Measurements from ENCODE around the gene RXRA. TPM values are rescaled to one million over a fixed set of nuclear protein-coding genes. Genes with fewer than 3 reads are reported as not detected.
A peak's percentile ranks its signal among the peaks of the same experiment; 100 is the strongest.

The RXRA gene
- total and polyA plus RNA-seq, 5 donors = 48.1 to 72.3 (median 62.2) TPM

DNA sequence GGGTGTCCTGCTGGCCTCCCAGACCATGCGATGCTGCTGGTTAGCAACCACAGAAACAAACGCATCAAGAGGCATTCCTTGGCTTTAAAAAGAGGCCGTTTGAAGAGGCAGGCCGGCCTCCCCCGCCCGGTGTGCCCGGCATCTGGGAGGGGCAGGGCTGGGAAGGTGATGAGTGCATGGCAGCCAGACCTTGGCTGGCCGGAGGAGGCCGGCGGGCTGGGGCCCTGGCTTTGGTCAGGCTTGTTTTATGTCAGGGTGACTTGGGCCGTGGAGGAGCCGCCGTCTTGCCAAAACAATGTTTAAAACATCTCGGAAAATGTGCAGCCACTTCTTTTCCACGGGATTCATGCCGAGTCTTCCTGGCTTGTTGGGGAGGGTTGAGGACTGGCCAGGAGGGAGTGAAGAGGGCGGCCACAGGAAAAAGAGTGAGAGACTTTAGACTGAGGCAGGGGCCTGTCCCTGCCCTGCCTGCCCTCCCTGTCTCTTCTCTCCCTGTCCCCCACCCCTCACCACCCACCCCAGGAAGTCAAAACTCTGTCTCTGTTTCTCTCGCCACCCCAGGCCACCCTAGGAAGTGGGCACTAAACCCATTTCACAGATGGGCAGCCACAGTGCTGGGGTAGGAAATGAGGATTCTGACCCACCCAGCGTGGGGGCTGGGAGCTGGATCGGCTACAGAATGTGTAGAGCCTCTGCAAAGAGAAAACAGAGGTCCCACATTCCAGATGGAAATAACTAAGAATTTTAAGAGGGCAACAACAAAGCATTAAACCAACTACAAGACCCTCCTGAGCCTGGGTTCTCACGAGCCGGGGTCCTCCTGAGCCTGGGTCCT is 143.0 kb downstream of the RXRA start:
- Histone ChIP-seq H3K4me3 (ENCODE audit: low read length) (no peak overlapping the region), H3K4me1 (ENCODE audit: control insufficient read depth, insufficient read depth, low read length) (no peaks in the 10 kb centered on the region), H3K27me3 (ENCODE audit: control insufficient read depth, insufficient read depth) (no peaks in the 10 kb centered on the region), H3K27ac (ENCODE audit: low read length) (peak overlapping the region; percentile 40), H3K9me3 (ENCODE audit: control insufficient read depth, low read length) (no peaks in the 10 kb centered on the region)
- DNase-seq = peak; percentile 62 to 89 (median 88)
- intact Hi-C loops (cut with DNase I) = no loop called here
- ATAC-seq = peak; percentile 59 to 62
- 46% methylated on average over 22 of the region's 22 CpGs for WGBS

DNA sequence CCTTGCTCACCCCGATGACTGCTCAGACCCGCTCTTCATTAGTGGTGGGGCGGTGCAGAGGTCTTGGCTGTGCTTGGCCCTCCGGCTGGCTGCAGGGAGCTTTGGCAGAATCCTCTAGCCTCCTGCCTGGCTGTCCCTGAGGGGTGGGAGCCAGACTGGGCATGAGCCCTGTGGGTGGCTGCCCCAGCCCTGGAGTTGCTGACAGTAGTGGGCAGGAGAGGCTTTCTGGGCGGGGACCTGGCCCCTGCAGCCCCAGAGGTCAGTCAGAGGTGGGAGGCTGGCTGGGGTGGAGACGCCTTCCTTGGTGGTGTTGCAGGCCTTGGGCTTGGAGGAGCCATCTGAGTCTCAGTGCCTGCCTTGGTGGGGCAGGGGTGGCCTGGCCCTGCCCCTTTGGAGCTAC is 146.0 kb downstream of the RXRA start:
- WGBS = 75% methylated on average over 6 of the region's 6 CpGs
- H3K4me1 ChIP-seq (ENCODE audit: control insufficient read depth, insufficient read depth, low read length) = no peaks in the 10 kb centered on the region
- DNase-seq (peak; percentile 58 to 78 (median 70)), ATAC-seq (no peak)
- intact Hi-C loops (cut with DNase I) = no loop called here
- H3K27me3 ChIP-seq (ENCODE audit: control insufficient read depth, insufficient read depth) = no peaks in the 10 kb centered on the region
- no peak overlapping the region for H3K27ac ChIP-seq (ENCODE audit: low read length)
- H3K4me3 ChIP-seq (ENCODE audit: low read length) = no peak overlapping the region
- no peaks in the 10 kb centered on the region for H3K9me3 ChIP-seq (ENCODE audit: control insufficient read depth, low read length)

DNA sequence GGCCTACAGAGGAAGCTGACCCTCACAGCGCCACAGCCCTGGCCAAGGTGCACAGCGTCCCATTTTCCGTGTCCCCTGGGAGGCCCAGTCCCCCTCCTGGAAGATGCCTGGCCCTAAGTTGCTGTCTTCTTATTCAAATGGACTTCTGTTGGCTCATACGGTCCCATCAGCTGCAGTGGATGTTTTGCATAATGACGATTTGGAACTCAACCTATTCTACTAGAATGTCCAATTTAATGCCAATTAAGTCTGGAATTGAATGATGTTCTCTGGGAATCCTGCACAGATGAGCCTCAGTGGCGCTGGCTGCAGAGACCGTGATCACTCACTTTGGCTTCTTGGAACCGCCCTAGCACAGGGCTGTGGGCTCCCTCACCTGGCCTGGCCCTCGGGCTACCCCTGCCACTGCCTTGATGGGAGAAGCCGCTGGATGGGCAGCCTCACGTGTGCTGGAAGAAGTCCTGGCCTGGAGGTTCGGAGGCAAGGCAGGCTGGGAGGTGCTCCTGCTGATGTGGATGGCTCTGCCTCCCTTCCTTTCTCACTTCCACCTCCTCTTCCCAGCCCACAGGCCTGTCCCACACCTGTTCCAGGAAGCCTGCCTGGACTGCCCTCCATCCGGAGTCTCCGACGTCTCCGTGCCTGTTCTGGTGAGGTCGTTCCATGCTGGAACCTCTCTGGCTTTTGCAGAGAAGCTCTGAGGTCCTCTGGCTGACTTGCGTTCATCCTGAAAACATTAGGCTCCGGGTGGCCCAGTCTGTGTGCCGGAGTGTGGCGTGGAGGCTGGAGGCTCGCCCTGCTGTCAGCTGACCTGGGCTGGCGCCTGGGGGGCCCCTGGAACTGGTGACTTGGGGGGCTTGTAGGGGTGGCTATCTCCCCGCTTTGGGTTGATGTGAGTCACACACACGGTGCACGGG is 147.1 kb downstream of the RXRA start:
- intact Hi-C loops (cut with DNase I) = no loop called here
- no peaks in the 10 kb centered on the region for H3K4me1 ChIP-seq (ENCODE audit: control insufficient read depth, insufficient read depth, low read length)
- DNase-seq (peak in 2 of 3 donors; percentile 56 to 74), ATAC-seq (no peak)
- no peak overlapping the region for H3K4me3 ChIP-seq (ENCODE audit: low read length)
- peak overlapping the region; percentile 27 for H3K27ac ChIP-seq (ENCODE audit: low read length)
- no peaks in the 10 kb centered on the region for H3K9me3 ChIP-seq (ENCODE audit: control insufficient read depth, low read length)
- 57% methylated on average over 26 of the region's 26 CpGs for WGBS
- no peaks in the 10 kb centered on the region for H3K27me3 ChIP-seq (ENCODE audit: control insufficient read depth, insufficient read depth)

GRCh38 chr9:134474055-134474370 is 147.8 kb downstream of the RXRA start:
- Histone ChIP-seq H3K9me3 (ENCODE audit: control insufficient read depth, low read length) (no peaks in the 10 kb centered on the region), H3K4me3 (ENCODE audit: low read length) (no peak overlapping the region), H3K27me3 (ENCODE audit: control insufficient read depth, insufficient read depth) (no peaks in the 10 kb centered on the region), H3K4me1 (ENCODE audit: control insufficient read depth, insufficient read depth, low read length) (no peaks in the 10 kb centered on the region), H3K27ac (ENCODE audit: low read length) (peak overlapping the region; percentile 27)
- WGBS = 35% methylated on average over 7 of the region's 7 CpGs
- intact Hi-C loops (cut with DNase I) = no loop called here
- ATAC-seq = peak; percentile 80 to 87
- DNase-seq = peak in 2 of 3 donors; percentile 86 to 91

DNA sequence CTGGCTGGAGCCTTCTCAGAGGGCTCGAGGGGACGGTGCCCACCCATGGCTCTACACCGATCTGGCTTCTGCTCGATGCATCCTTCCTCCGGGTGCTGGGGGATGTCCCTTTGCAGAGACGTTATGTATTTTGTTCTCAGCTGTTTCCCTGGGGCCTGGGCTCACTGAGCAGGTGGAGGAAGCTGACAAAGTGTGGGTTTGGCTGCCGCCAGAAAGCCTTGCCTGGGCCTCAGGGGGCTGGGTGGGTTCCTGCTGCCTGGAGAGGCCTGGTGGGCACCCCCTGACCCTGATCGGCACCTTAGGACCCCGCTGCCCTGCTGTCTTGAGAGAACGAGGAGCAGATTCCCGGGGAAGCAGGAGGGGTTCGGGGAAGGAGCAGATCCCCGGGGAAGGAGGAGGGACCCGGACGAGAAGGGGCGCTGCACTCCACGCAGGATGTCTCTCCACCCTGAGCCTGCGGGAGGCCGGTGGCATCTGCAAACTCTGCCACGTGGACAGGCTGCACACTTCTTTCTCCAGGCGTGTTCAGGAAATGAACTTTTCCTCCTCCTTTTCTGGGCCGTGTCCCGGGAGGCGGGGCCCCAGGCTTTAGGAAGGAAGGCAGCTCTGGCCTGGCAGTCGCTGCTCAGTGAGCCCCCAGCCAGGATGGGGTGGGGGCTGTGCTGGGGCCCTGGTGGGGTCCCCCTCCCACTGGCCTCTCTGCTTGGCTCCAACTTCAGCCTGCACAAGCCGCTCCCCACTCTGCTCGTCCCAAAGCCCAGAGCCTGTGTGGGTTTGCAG is 148.9 kb downstream of the RXRA start:
- WGBS = 28% methylated on average over 27 of the region's 27 CpGs
- Histone ChIP-seq H3K27me3 (ENCODE audit: control insufficient read depth, insufficient read depth) (no peaks in the 10 kb centered on the region), H3K4me1 (ENCODE audit: control insufficient read depth, insufficient read depth, low read length) (no peaks in the 10 kb centered on the region), H3K9me3 (ENCODE audit: control insufficient read depth, low read length) (no peaks in the 10 kb centered on the region), H3K27ac (ENCODE audit: low read length) (peak overlapping the region; percentile 0), H3K4me3 (ENCODE audit: low read length) (no peak overlapping the region)
- intact Hi-C loops (cut with DNase I) = no loop called here
- ATAC-seq (peak; percentile 66 to 80), DNase-seq (peak; percentile 82 to 96 (median 93))

GRCh38 chr9:134476272-134476941 is 150.2 kb downstream of the RXRA start:
- DNase-seq (peak in 1 of 3 donors; percentile 20), ATAC-seq (no peak)
- intact Hi-C loops (cut with DNase I) = no loop called here
- Histone ChIP-seq H3K27ac (ENCODE audit: low read length) (no peak overlapping the region), H3K9me3 (ENCODE audit: control insufficient read depth, low read length) (no peaks in the 10 kb centered on the region), H3K4me1 (ENCODE audit: control insufficient read depth, insufficient read depth, low read length) (no peaks in the 10 kb centered on the region), H3K4me3 (ENCODE audit: low read length) (no peak overlapping the region), H3K27me3 (ENCODE audit: control insufficient read depth, insufficient read depth) (no peaks in the 10 kb centered on the region)
- 88% methylated on average over 9 of the region's 9 CpGs for WGBS

- DNase-seq = peak; percentile 5 to 62 (median 35)
- Histone ChIP-seq H3K4me1 (ENCODE audit: control insufficient read depth, insufficient read depth, low read length) (no peaks in the 10 kb centered on the region), H3K27me3 (ENCODE audit: control insufficient read depth, insufficient read depth) (no peaks in the 10 kb centered on the region), H3K27ac (ENCODE audit: low read length) (no peak overlapping the region), H3K9me3 (ENCODE audit: control insufficient read depth, low read length) (no peaks in the 10 kb centered on the region), H3K4me3 (ENCODE audit: low read length) (no peak overlapping the region)
- intact Hi-C loops (cut with DNase I) = no loop called here
- no peak for ATAC-seq
- WGBS = 94% methylated on average over 15 of the region's 15 CpGs
Measured at GRCh38 chr9:134476942-134477335, 150.7 kb downstream of the RXRA start.

GRCh38 chr9:134477342-134477925 is 151.2 kb downstream of the RXRA start:
- Histone ChIP-seq H3K27ac (ENCODE audit: low read length) (no peak overlapping the region), H3K4me1 (ENCODE audit: control insufficient read depth, insufficient read depth, low read length) (no peaks in the 10 kb centered on the region), H3K9me3 (ENCODE audit: control insufficient read depth, low read length) (no peaks in the 10 kb centered on the region), H3K4me3 (ENCODE audit: low read length) (no peak overlapping the region), H3K27me3 (ENCODE audit: control insufficient read depth, insufficient read depth) (no peaks in the 10 kb centered on the region)
- 91% methylated on average over 15 of the region's 15 CpGs for WGBS
- intact Hi-C loops (cut with DNase I) = no loop called here
- ATAC-seq (no peak), DNase-seq (peak; percentile 10 to 38 (median 32))

DNA sequence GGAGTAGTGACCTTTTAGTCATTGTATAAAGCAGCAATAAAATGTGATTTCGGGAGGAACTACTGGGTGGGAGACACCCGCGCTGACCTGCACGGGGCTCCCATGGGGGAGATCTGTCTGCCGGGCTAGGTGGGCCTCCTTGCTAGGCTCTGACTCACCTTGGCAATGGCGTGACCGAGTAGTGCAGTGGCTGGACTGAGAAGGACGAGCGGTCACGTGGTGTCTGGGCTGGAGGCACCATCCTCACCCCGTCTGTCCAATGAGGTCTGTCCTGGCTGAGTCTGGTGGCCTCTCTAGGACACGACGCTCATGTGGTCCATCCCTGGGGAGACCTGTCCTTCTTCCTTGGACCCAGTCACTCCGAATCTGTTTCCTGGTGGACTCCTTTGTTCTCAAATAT is 151.7 kb downstream of the RXRA start:
- Histone ChIP-seq H3K9me3 (ENCODE audit: control insufficient read depth, low read length) (no peaks in the 10 kb centered on the region), H3K27me3 (ENCODE audit: control insufficient read depth, insufficient read depth) (no peaks in the 10 kb centered on the region), H3K4me1 (ENCODE audit: control insufficient read depth, insufficient read depth, low read length) (no peaks in the 10 kb centered on the region), H3K27ac (ENCODE audit: low read length) (no peak overlapping the region), H3K4me3 (ENCODE audit: low read length) (no peak overlapping the region)
- DNase-seq (peak in 2 of 3 donors; percentile 8 to 12), ATAC-seq (no peak)
- intact Hi-C loops (cut with DNase I) = no loop called here
- 91% methylated on average over 14 of the region's 14 CpGs for WGBS

DNA sequence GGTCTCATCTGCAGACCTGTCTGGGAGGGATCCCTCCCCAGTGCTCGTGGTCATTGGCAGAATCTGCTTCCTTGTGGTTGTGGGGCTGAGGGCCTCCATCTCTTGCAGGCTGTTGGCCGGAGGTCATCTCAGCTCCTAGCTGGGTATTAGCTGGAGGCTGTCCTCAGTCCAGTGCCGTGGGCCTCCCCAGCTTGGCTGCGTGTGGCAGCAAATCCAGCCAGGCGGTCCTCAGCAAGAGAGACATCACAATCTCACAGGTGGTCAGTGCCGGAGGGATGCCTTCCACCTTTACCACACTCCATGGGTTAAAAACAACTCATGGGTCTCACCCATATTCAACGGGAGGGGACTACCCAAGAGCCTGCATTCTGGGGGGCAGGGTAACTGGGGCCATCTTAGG is 155.5 kb downstream of the RXRA start:
- no peak overlapping the region for H3K4me3 ChIP-seq (ENCODE audit: low read length)
- DNase-seq = peak; percentile 7 to 31 (median 8)
- H3K27ac ChIP-seq (ENCODE audit: low read length) = no peak overlapping the region
- no peaks in the 10 kb centered on the region for H3K9me3 ChIP-seq (ENCODE audit: control insufficient read depth, low read length)
- ATAC-seq = no peak
- intact Hi-C loops (cut with DNase I) = no loop called here
- H3K27me3 ChIP-seq (ENCODE audit: control insufficient read depth, insufficient read depth) = no peaks in the 10 kb centered on the region
- no peaks in the 10 kb centered on the region for H3K4me1 ChIP-seq (ENCODE audit: control insufficient read depth, insufficient read depth, low read length)
- WGBS = 82% methylated on average over 7 of the region's 7 CpGs

All from right cardiac atrium (tissue), 5 donors.